D721Med (cell line): ENCODE data around the gene SGMS1.

Source experiments
- DNase-seq: peaks from one replicate; pipeline ENCODE4 v3.0.0; 2011; ENCODE audit warnings: low spot score; ENCODE audit not compliant: insufficient read length
- FAIRE-seq: peaks from 2 replicates; lab custom pipeline; 2011; peaks lifted over from hg19 to GRCh38; lab: Jason Lieb, UNC
- CTCF ChIP-seq: IDR thresholded peaks from 2 replicates; pipeline ENCODE4 v1.5.1; 2012; ENCODE audit warnings: mild to moderate bottlenecking, control low read depth; ENCODE audit not compliant: insufficient read depth; ENCODE audit errors: missing control alignments

SGMS1 gene

GRCh38 chr10:50260791-50261281, 362.9 kb downstream of the SGMS1 start:
- FAIRE-seq (no peak), DNase-seq (no peak)
- no peak for TF ChIP-seq CTCF
